ENCODE data around the gene ATP4A.

Gene ATP4A

GRCh38 chr19:35522745-35523327, 40.6 kb downstream of the ATP4A start:
- TF ChIP-seq JUND (IDR thresholded peaks at IDR 0.05; ENCODE audit: low read depth): no peak
- DNase-seq (ENCODE audit: low read depth in 1 of 2, low spot score in 1 of 2): no peak
- in situ Hi-C loops (cut with HindIII; ENCODE audit: low pct_unique_long_range_greater_than_20kb, low sequenced_read_pairs): no loop called here

- in situ Hi-C loops (cut with HindIII; ENCODE audit: low pct_unique_long_range_greater_than_20kb, low sequenced_read_pairs): no loop called here
- no peak for TF ChIP-seq JUND (IDR thresholded peaks at IDR 0.05; ENCODE audit: low read depth)
- no peak for DNase-seq (ENCODE audit: low read depth in 1 of 2, low spot score in 1 of 2)
These were observed 42.2 kb downstream of the ATP4A start for GRCh38 chr19:35521124-35521743.

GRCh38 chr19:35519291-35519690, 44.2 kb downstream of the ATP4A start:
- in situ Hi-C loops (cut with HindIII; ENCODE audit: low pct_unique_long_range_greater_than_20kb, low sequenced_read_pairs): no loop called here
- DNase-seq (ENCODE audit: low read depth in 1 of 2, low spot score in 1 of 2): peak in 1 of 2 experiments; percentile 36
- no peak for TF ChIP-seq JUND (IDR thresholded peaks at IDR 0.05; ENCODE audit: low read depth)

GRCh38 chr19:35518313-35518712, 45.1 kb downstream of the ATP4A start:
- in situ Hi-C loops (cut with HindIII; ENCODE audit: low pct_unique_long_range_greater_than_20kb, low sequenced_read_pairs): no loop called here
- TF ChIP-seq JUND (IDR thresholded peaks at IDR 0.05; ENCODE audit: low read depth): no peak
- DNase-seq (ENCODE audit: low read depth in 1 of 2, low spot score in 1 of 2): peak in 1 of 2 experiments; percentile 26

- in situ Hi-C loops (cut with HindIII; ENCODE audit: low pct_unique_long_range_greater_than_20kb, low sequenced_read_pairs): no loop called here
These were observed 46.1 kb downstream of the ATP4A start for GRCh38 chr19:35517342-35517741.

GRCh38 chr19:35516310-35516709, 47.1 kb downstream of the ATP4A start:
- in situ Hi-C loops (cut with HindIII; ENCODE audit: low pct_unique_long_range_greater_than_20kb, low sequenced_read_pairs): no loop called here
- no peak for TF ChIP-seq JUND (IDR thresholded peaks at IDR 0.05; ENCODE audit: low read depth)
- DNase-seq (ENCODE audit: low read depth in 1 of 2, low spot score in 1 of 2): no peak

More at GRCh38 chr19:35517342-35517741, 46.1 kb downstream of the ATP4A start:
- no peak for DNase-seq (ENCODE audit: low read depth in 1 of 2, low spot score in 1 of 2)
- TF ChIP-seq JUND (IDR thresholded peaks at IDR 0.05; ENCODE audit: low read depth): no peak

GRCh38 chr19:35514282-35514809, 49.1 kb downstream of the ATP4A start:
- DNase-seq (ENCODE audit: low read depth in 1 of 2, low spot score in 1 of 2): no peak
- in situ Hi-C loops (cut with HindIII; ENCODE audit: low pct_unique_long_range_greater_than_20kb, low sequenced_read_pairs): no loop called here
- TF ChIP-seq JUND (IDR thresholded peaks at IDR 0.05; ENCODE audit: low read depth): no peak

GRCh38 chr19:35513628-35514281, 49.7 kb downstream of the ATP4A start, which contains the start of gene DMKN:
Gene DMKN, minus strand, starts transcription at chr19:35513649. Its CDS starts 174 bp downstream, at chr19:35513475.
- in situ Hi-C loops (cut with HindIII; ENCODE audit: low pct_unique_long_range_greater_than_20kb, low sequenced_read_pairs): no loop called here
- DNase-seq (ENCODE audit: low read depth in 1 of 2, low spot score in 1 of 2): peak; percentile 61 to 71
- TF ChIP-seq JUND (IDR thresholded peaks at IDR 0.05; ENCODE audit: low read depth): no peak

GRCh38 chr19:35512831-35513627, 50.4 kb downstream of the ATP4A start:
- no peak for TF ChIP-seq JUND (IDR thresholded peaks at IDR 0.05; ENCODE audit: low read depth)
- no peak for DNase-seq (ENCODE audit: low read depth in 1 of 2, low spot score in 1 of 2)
- in situ Hi-C loops (cut with HindIII; ENCODE audit: low pct_unique_long_range_greater_than_20kb, low sequenced_read_pairs): no loop called here

GRCh38 chr19:35511337-35511736, 52.1 kb downstream of the ATP4A start:
- DNase-seq (ENCODE audit: low read depth in 1 of 2, low spot score in 1 of 2): no peak

GRCh38 chr19:35510626-35510964, 52.9 kb downstream of the ATP4A start:
- DNase-seq (ENCODE audit: low read depth in 1 of 2, low spot score in 1 of 2): no peak
- no peak for TF ChIP-seq JUND (IDR thresholded peaks at IDR 0.05; ENCODE audit: low read depth)
- in situ Hi-C loops (cut with HindIII; ENCODE audit: low pct_unique_long_range_greater_than_20kb, low sequenced_read_pairs): no loop called here

More at GRCh38 chr19:35511337-35511736, 52.1 kb downstream of the ATP4A start:
- no peak for TF ChIP-seq JUND (IDR thresholded peaks at IDR 0.05; ENCODE audit: low read depth)
- in situ Hi-C loops (cut with HindIII; ENCODE audit: low pct_unique_long_range_greater_than_20kb, low sequenced_read_pairs): no loop called here

- peak; percentile 83 to 86 for DNase-seq (ENCODE audit: low read depth in 1 of 2, low spot score in 1 of 2)
- TF ChIP-seq JUND (IDR thresholded peaks at IDR 0.05; ENCODE audit: low read depth): no peak
- in situ Hi-C loops (cut with HindIII; ENCODE audit: low pct_unique_long_range_greater_than_20kb, low sequenced_read_pairs): no loop called here
These were observed 53.4 kb downstream of the ATP4A start for GRCh38 chr19:35509861-35510625.
